Measurements from ENCODE around the gene TASOR.

GRCh38 chr3:56677286-56677685 is 5.8 kb downstream of the TASOR start:
- TF ChIP-seq PREB (CRISPR knock-in tag; IDR thresholded peaks at IDR 0.05; ENCODE audit: borderline replicate concordance): no peak
- TF ChIP-seq CTCF (IDR thresholded peaks at IDR 0.05): no peak
- no peak for TF ChIP-seq ZNF263 (CRISPR knock-in tag; IDR thresholded peaks at IDR 0.05; ENCODE audit: low read depth)
- TF ChIP-seq MAX (CRISPR knock-in tag; IDR thresholded peaks at IDR 0.05): no peak
- no peak for TF ChIP-seq FOXP4 (CRISPR knock-in tag; IDR thresholded peaks at IDR 0.05)
- TF ChIP-seq HMGA2 (CRISPR knock-in tag; IDR thresholded peaks at IDR 0.05): no peak
- TF ChIP-seq CREB1 (CRISPR knock-in tag; IDR thresholded peaks at IDR 0.05): no peak
- TF ChIP-seq ZNF671 (CRISPR knock-in tag; IDR thresholded peaks at IDR 0.05): no peak
- TF ChIP-seq NR3C1 (CRISPR knock-in tag; conservative IDR thresholded peaks at IDR 0.05; ENCODE audit: low read depth): no peak
- TF ChIP-seq KAT7 (CRISPR knock-in tag; IDR thresholded peaks at IDR 0.05; ENCODE audit: borderline replicate concordance): no peak
- no peak for TF ChIP-seq USF1 (CRISPR knock-in tag; IDR thresholded peaks at IDR 0.05)
- no peak for TF ChIP-seq NFYB (CRISPR knock-in tag; conservative IDR thresholded peaks at IDR 0.05; ENCODE audit: low read depth)

Data from WTC11 (cell line).